NB4 (cell line): ENCODE measurements around the gene EBF3.

ENCODE experiments used
- MAX ChIP-seq: IDR thresholded peaks from 2 replicates; pipeline ENCODE4 v1.6.1; 2011; ENCODE audit warnings: low read depth, low read length
- POLR2A ChIP-seq: IDR thresholded peaks from 2 replicates; pipeline ENCODE4 v1.6.1; 2011; ENCODE audit warnings: mild to moderate bottlenecking; ENCODE audit not compliant: insufficient read length; ENCODE audit errors: extremely low read depth
- TF ChIP-seq, protein P1 (sequence below): IDR thresholded peaks from one replicate; pipeline ENCODE4 v1.5.1; 2012; ENCODE audit warnings: low read depth, low read length

DNA sequence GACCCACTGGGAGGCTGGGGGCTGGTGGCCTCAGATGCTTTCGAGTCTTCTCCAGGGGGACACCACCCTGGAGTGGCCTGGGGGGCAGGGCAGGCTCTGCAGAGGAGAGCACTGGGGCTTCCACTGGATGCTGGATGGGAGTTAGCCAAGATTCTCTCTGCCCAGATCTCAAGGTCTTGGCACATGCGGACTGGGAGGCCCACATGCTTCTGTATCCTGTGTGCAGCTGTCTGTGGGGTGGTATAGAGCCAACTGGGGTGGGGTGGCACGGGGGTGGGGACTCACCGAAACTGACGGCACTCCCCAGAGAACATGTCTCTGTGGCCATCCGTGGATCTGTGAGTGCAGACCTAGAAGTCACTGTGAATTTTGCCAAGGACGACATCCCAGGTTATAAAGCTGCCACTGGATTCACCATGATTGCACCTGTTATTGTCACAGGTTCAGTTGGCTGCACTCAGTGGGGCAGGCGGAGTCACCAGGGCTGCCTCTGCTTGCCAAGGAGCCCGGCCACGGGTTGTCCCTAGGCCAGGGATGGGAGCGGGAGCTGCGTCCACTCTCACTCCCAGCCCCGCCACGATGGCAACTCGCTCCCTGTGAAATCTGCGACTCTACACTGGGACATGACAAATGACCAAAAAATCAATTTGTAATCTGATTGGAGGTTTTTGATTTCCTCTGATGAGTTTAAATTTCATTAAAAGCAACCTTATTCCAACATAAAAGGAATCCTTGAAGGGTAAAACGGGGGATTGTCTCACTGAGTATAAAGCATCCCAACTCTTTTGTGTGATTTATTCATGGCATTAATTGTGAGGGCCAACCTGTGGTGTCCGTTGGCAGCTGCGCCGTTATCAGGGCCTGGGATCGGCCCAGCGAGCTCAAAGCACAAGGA is 131.3 kb downstream of the EBF3 start:
- TF ChIP-seq, protein P1, sequence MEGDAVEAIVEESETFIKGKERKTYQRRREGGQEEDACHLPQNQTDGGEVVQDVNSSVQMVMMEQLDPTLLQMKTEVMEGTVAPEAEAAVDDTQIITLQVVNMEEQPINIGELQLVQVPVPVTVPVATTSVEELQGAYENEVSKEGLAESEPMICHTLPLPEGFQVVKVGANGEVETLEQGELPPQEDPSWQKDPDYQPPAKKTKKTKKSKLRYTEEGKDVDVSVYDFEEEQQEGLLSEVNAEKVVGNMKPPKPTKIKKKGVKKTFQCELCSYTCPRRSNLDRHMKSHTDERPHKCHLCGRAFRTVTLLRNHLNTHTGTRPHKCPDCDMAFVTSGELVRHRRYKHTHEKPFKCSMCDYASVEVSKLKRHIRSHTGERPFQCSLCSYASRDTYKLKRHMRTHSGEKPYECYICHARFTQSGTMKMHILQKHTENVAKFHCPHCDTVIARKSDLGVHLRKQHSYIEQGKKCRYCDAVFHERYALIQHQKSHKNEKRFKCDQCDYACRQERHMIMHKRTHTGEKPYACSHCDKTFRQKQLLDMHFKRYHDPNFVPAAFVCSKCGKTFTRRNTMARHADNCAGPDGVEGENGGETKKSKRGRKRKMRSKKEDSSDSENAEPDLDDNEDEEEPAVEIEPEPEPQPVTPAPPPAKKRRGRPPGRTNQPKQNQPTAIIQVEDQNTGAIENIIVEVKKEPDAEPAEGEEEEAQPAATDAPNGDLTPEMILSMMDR: no peak
- TF ChIP-seq POLR2A: no peak
- TF ChIP-seq MAX: no peak
